ENCODE results near the gene HTRA1. TPM values are rescaled to one million over a fixed set of nuclear protein-coding genes. Genes with fewer than 3 reads are reported as not detected.
A peak's percentile ranks its signal among the peaks of the same experiment; 100 is the strongest.

The HTRA1 gene
- total RNA-seq, 4 donors from 2014 or later: 6.3 to 62.2 (median 25.8) TPM

DNA sequence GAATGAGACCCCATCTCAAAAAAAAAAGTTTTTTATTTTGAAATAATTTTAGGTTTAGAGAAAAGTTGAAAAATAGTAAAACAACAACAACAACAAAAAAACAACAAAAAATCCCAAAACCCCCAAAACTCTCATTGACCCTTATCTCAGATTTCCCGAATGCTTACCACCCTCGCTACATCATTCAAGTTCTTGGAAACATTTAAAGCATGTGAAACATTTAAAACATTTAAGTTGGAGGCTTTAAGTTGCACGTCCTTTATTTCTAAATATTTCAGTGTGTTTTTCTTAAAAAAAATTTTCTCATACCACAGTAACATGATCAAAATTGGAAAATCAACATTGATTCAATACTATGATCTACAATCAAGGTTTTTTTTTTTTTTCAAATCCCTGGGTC is 7.3 kb upstream of the HTRA1 start:
- H3K4me3 ChIP-seq: no peak overlapping the region
- 80 to 85% methylated on average over 3 of the region's 3 CpGs for WGBS, 2 donors
- no peaks in the 10 kb centered on the region for H3K36me3 ChIP-seq
- H3K4me1 ChIP-seq: peaks cover 0 to 7% (median 0%) of the 10 kb centered on the region in 3 donors
- no peak for DNase-seq
- peaks cover 0 to 8% (median 0%) of the 10 kb centered on the region in 4 donors for H3K27me3 ChIP-seq
- H3K27ac ChIP-seq: no peak overlapping the region
- no peaks in the 10 kb centered on the region for H3K9me3 ChIP-seq
- TF ChIP-seq, protein P1, sequence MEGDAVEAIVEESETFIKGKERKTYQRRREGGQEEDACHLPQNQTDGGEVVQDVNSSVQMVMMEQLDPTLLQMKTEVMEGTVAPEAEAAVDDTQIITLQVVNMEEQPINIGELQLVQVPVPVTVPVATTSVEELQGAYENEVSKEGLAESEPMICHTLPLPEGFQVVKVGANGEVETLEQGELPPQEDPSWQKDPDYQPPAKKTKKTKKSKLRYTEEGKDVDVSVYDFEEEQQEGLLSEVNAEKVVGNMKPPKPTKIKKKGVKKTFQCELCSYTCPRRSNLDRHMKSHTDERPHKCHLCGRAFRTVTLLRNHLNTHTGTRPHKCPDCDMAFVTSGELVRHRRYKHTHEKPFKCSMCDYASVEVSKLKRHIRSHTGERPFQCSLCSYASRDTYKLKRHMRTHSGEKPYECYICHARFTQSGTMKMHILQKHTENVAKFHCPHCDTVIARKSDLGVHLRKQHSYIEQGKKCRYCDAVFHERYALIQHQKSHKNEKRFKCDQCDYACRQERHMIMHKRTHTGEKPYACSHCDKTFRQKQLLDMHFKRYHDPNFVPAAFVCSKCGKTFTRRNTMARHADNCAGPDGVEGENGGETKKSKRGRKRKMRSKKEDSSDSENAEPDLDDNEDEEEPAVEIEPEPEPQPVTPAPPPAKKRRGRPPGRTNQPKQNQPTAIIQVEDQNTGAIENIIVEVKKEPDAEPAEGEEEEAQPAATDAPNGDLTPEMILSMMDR (IDR thresholded peaks at IDR 0.05): no peak
- no peak for TF ChIP-seq POLR2A (IDR thresholded peaks at IDR 0.05)
- intact Hi-C loops (cut with DNase I): no loop called here

DNA sequence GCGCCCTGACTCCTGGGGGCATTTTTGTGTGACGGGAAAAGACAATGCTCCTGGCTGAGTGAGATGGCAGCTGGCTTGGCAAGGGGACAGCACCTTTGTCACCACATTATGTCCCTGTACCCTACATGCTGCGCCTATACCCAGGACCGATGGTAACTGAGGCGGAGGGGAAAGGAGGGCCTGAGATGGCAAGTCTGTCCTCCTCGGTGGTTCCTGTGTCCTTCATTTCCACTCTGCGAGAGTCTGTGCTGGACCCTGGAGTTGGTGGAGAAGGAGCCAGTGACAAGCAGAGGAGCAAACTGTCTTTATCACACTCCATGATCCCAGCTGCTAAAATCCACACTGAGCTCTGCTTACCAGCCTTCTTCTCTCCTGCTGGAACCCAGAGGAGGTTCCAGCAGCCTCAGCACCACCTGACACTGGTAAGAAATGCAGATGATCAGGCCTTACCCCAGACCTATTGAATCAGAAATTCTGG is 6.7 kb upstream of the HTRA1 start, which contains the start of gene ARMS2:
Gene ARMS2 (plus strand): TSS at position 51 of the 478 bp plus-strand sequence. CDS start 75 bp downstream, at position 126.
- intact Hi-C loops (cut with DNase I): no loop called here
- Histone ChIP-seq H3K4me3 (no peak within 1 kb of the TSS), H3K27ac (no peak within 1 kb of the TSS), H3K9me3 (no peaks in the 10 kb centered on the region), H3K4me1 (peaks cover 0 to 7% (median 0%) of the 10 kb centered on the region in 3 donors), H3K27me3 (peaks cover 0 to 14% (median 0%) of the 10 kb centered on the region in 4 donors), H3K36me3 (no peaks in the 10 kb centered on the region)
- 75 to 77% methylated on average over 3 to 7 of the region's 7 CpGs for WGBS, 2 donors
- DNase-seq: no peak
- TF ChIP-seq POLR2A (IDR thresholded peaks at IDR 0.05): no peak

DNA sequence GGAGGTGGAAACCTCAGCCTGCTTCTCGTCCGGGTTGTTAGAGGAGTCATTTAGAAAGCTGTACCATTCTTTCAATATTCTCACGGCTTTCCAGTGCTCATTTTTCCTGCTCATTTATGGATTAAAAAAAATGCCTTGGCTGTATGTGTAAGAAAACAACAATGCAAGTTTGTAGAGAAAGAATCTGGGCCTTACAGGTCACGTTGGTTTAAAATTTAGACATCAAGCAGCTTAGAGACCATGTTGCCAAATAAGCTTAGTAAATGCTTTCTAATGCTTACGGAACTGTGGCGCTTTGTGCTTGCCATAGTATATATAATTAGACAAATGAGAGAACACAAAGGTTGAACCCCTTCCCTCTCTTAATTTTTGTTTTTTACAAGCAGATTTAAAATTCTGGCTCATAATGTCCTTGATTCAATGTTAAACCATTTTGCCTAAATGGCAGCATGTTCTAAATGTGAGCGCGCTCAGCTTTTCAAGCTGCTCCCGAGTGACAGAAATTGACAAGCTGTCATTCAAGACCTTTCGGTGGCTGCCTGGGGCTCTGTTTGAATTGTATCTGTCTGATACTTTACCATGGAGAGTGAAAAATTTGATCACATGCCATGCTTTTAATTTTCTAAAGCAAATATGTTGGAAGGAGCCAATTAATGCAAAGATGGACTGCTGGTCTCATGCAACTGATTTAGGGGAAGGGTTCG is 5.8 kb upstream of the HTRA1 start:
- no peak for TF ChIP-seq POLR2A (IDR thresholded peaks at IDR 0.05)
- TF ChIP-seq, protein P1 (IDR thresholded peaks at IDR 0.05): no peak

DNA sequence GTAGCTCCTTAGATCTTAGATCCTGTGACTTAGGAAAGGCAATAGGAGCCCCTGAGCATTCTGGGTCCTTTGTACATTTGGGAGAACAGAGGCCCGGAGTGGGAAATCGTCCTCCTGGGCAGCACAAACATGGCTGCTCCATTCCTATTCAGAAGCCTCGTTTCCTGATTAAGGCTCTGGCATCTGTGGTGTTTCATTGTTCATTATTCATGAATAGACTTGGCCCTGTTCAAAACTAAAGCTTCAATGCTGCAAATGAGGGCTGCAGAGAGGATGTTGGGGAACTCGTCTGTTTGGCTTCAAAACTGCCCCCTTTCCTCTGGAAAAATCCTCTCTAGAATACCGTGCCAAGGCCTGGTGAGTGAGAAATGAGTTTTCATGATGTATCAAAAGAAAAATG is 3.4 kb upstream of the HTRA1 start:
- peak overlapping the region in 1 of 4 donors; percentile 17 for H3K27ac ChIP-seq
- 22 to 43% methylated on average over 5 of the region's 5 CpGs for WGBS, 2 donors
- intact Hi-C loops (cut with DNase I): no loop called here
- peaks cover 7 to 23% (median 8%) of the 10 kb centered on the region in 3 donors for H3K4me1 ChIP-seq
- no peak for DNase-seq
- TF ChIP-seq POLR2A (IDR thresholded peaks at IDR 0.05): no peak
- TF ChIP-seq, protein P1 (IDR thresholded peaks at IDR 0.05): no peak
- no peaks in the 10 kb centered on the region for H3K9me3 ChIP-seq
- no peak overlapping the region for H3K4me3 ChIP-seq
- no peaks in the 10 kb centered on the region for H3K36me3 ChIP-seq
- peaks cover 0 to 45% (median 0%) of the 10 kb centered on the region in 4 donors for H3K27me3 ChIP-seq

More for the DNA sequence above, 5.8 kb upstream of the HTRA1 start:
- no peak overlapping the region for H3K4me3 ChIP-seq
- intact Hi-C loops (cut with DNase I): no loop called here
- H3K27ac ChIP-seq: no peak overlapping the region
- no peak for DNase-seq
- no peaks in the 10 kb centered on the region for H3K9me3 ChIP-seq
- no peaks in the 10 kb centered on the region for H3K36me3 ChIP-seq
- H3K27me3 ChIP-seq: peaks cover 0 to 23% (median 0%) of the 10 kb centered on the region in 4 donors
- H3K4me1 ChIP-seq: peaks cover 3 to 11% (median 3%) of the 10 kb centered on the region in 3 donors
- WGBS, 2 donors: 80 to 87% methylated on average over 11 of the region's 11 CpGs

DNA sequence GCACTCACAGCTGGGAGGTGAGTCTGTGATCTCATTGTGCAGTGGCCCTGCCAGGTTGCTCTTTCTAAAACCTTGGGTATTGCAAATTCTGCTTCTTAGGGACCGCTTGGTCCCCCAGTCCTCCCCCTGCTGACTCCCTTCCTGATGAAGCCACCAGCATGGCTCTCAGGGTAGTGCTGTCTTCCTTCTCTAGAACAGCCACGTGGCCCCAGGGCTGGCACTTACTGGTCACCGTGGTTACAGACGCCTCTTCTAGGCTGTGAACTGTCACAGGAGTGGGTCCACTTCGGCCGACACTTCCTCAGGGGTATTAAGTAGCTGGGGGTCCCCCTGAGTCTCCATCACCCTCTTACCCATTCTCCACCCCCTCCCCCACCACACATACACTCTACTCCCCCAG is 2.7 kb upstream of the HTRA1 start:
- WGBS, 2 donors: 83 to 90% methylated on average over 5 to 6 of the region's 6 CpGs
- peaks cover 0 to 52% (median 0%) of the 10 kb centered on the region in 4 donors for H3K27me3 ChIP-seq
- H3K27ac ChIP-seq: no peak overlapping the region
- H3K4me1 ChIP-seq: peaks cover 7 to 31% (median 10%) of the 10 kb centered on the region in 3 donors
- TF ChIP-seq POLR2A (IDR thresholded peaks at IDR 0.05): no peak
- TF ChIP-seq, protein P1 (IDR thresholded peaks at IDR 0.05): no peak
- H3K4me3 ChIP-seq: no peak overlapping the region
- DNase-seq: no peak
- H3K36me3 ChIP-seq: no peaks in the 10 kb centered on the region
- no peaks in the 10 kb centered on the region for H3K9me3 ChIP-seq
- intact Hi-C loops (cut with DNase I): no loop called here

Measured in esophagus squamous epithelium (tissue), 5 donors.